Tibial nerve (tissue), 4 donors: ENCODE measurements around the gene ADGRE1. TPM values are rescaled to one million over a fixed set of nuclear protein-coding genes. Genes with fewer than 3 reads are reported as not detected.

ENCODE experiments used
- DNase-seq, 2 donors: peaks; one replicate each; pipeline ENCODE4 v3.0.0-alpha.2; 2019; ENCODE audit warnings: low spot score in 2 of 2
- H3K27ac ChIP-seq, 4 donors: fragments of 200-600 bp; sonication (generic) in 3 of 4; one replicate each; pipeline ENCODE4 v1.5.1; 2017 to 2019; ENCODE audit warnings: mild to moderate bottlenecking in 1 of 4
- H3K27me3 ChIP-seq, 2 donors: fragments of 200-600 bp; sonication (generic) in 1 of 2; one replicate each; pipeline versions ENCODE4 v1.5.1 to v1.6.0; 2017 to 2019
- H3K36me3 ChIP-seq, 3 donors: fragments of 200-600 bp; sonication (generic); one replicate each; pipeline ENCODE4 v1.5.1; 2018 to 2019
- H3K4me1 ChIP-seq, 4 donors: fragments of 200-600 bp; sonication (generic) in 3 of 4; one replicate each; pipeline ENCODE4 v1.5.1; 2017 to 2019
- H3K4me3 ChIP-seq, 4 donors: fragments of 200-600 bp; sonication (generic) in 3 of 4; one replicate each; pipeline ENCODE4 v1.5.1; 2017 to 2019; ENCODE audit warnings: mild to moderate bottlenecking in 1 of 4, moderate library complexity in 1 of 4
- H3K9me3 ChIP-seq, 4 donors: fragments of 200-600 bp; sonication (generic) in 3 of 4; one replicate each; pipeline ENCODE4 v1.5.1; 2017 to 2019
- CTCF ChIP-seq, 5 experiments: fragments of 200-600 bp in 3 of 5; fragments of 450-650 bp in 2 of 5; sonication (generic) in 3 of 5; IDR thresholded peaks; one replicate each; pipeline ENCODE4 v1.5.1; 2016 to 2019; ENCODE audit warnings: antibody characterized with exemption in 5 of 5, mild to moderate bottlenecking in 3 of 5, moderate library complexity in 2 of 5
- EP300 ChIP-seq, 2 donors: sonication (generic); formaldehyde crosslinking; IDR thresholded peaks; one replicate each; pipeline ENCODE4 v1.6.1; 2017; ENCODE audit warnings: antibody characterized with exemption in 2 of 2, mild to moderate bottlenecking in 1 of 2
- POLR2A ChIP-seq, 2 donors: fragments of 450-650 bp; IDR thresholded peaks; one replicate each; pipeline ENCODE4 v1.6.1; 2017; ENCODE audit warnings: antibody characterized with exemption in 2 of 2, mild to moderate bottlenecking in 2 of 2, moderate library complexity in 2 of 2
- WGBS, 2 donors: methylation state at CpG; one replicate each; pipeline ENCODE4 v1.1.5; 2018; 5-methylcytosine and 5-hydroxymethylcytosine counted together
- total RNA-seq, 4 donors: library from RNA; depleted of rRNA; stranded (reverse); fragments of >200 nt; gene quantifications; one replicate each; pipeline ENCODE4 v1.1.0, GENCODE V29; 2016

The ADGRE1 gene
- total RNA-seq, 4 donors from 2014 or later, result 0.20 to 1.7 (median 0.21) TPM; not detected in 1

- Histone ChIP-seq H3K27me3 (no peaks in the 10 kb centered on the region), H3K4me1 (no peaks in the 10 kb centered on the region), H3K27ac (no peak overlapping the region), H3K9me3 (peaks cover 0 to 39% (median 0%) of the 10 kb centered on the region in 4 donors), H3K36me3 (no peaks in the 10 kb centered on the region), H3K4me3 (no peak overlapping the region)
- TF ChIP-seq POLR2A (IDR thresholded peaks at IDR 0.05), result no peak
- no peak for TF ChIP-seq EP300 (IDR thresholded peaks at IDR 0.05)
- TF ChIP-seq CTCF (IDR thresholded peaks at IDR 0.05), result no peak
- DNase-seq, result no peak
- 76 to 86% methylated on average over 2 of the region's 2 CpGs for WGBS, 2 donors
Observed at GRCh38 chr19:6875218-6875617, 12.2 kb upstream of the ADGRE1 start.

GRCh38 chr19:6876748-6877147 is 10.6 kb upstream of the ADGRE1 start:
- WGBS, 2 donors, result 54 to 73% methylated on average over 7 of the region's 7 CpGs
- no peak for DNase-seq
- H3K36me3 ChIP-seq, result no peaks in the 10 kb centered on the region
- peaks cover 0 to 35% (median 0%) of the 10 kb centered on the region in 4 donors for H3K9me3 ChIP-seq
- H3K4me1 ChIP-seq, result no peaks in the 10 kb centered on the region
- TF ChIP-seq CTCF (IDR thresholded peaks at IDR 0.05), result no peak
- TF ChIP-seq POLR2A (IDR thresholded peaks at IDR 0.05), result no peak
- H3K27me3 ChIP-seq, result no peaks in the 10 kb centered on the region
- H3K27ac ChIP-seq, result no peak overlapping the region
- no peak overlapping the region for H3K4me3 ChIP-seq

GRCh38 chr19:6877766-6878165 is 9.6 kb upstream of the ADGRE1 start:
- H3K27me3 ChIP-seq, result no peaks in the 10 kb centered on the region

GRCh38 chr19:6886277-6886897 is 992 bp upstream of the ADGRE1 start:
- TF ChIP-seq POLR2A (IDR thresholded peaks at IDR 0.05) (no peak), EP300 (IDR thresholded peaks at IDR 0.05) (no peak), CTCF (IDR thresholded peaks at IDR 0.05) (no peak)
- WGBS, 2 donors, result 63 to 66% methylated on average over 7 of the region's 7 CpGs
- no peak for DNase-seq
- Histone ChIP-seq H3K27ac (no peak overlapping the region), H3K4me1 (no peaks in the 10 kb centered on the region), H3K9me3 (peaks cover 0 to 27% (median 0%) of the 10 kb centered on the region in 4 donors), H3K4me3 (no peak overlapping the region), H3K27me3 (no peaks in the 10 kb centered on the region), H3K36me3 (no peaks in the 10 kb centered on the region)

More at GRCh38 chr19:6877766-6878165, 9.6 kb upstream of the ADGRE1 start:
- TF ChIP-seq CTCF (IDR thresholded peaks at IDR 0.05) (no peak), EP300 (IDR thresholded peaks at IDR 0.05) (no peak), POLR2A (IDR thresholded peaks at IDR 0.05) (no peak)
- no peak overlapping the region for H3K27ac ChIP-seq
- WGBS, 2 donors, result 84 to 88% methylated on average over 4 of the region's 4 CpGs
- H3K4me3 ChIP-seq, result no peak overlapping the region
- DNase-seq, result no peak
- H3K4me1 ChIP-seq, result no peaks in the 10 kb centered on the region
- H3K9me3 ChIP-seq, result peaks cover 0 to 26% (median 0%) of the 10 kb centered on the region in 4 donors
- H3K36me3 ChIP-seq, result no peaks in the 10 kb centered on the region

- no peak overlapping the region for H3K4me3 ChIP-seq
- TF ChIP-seq POLR2A (IDR thresholded peaks at IDR 0.05), result no peak
- TF ChIP-seq CTCF (IDR thresholded peaks at IDR 0.05), result no peak
- TF ChIP-seq EP300 (IDR thresholded peaks at IDR 0.05), result no peak
- peaks cover 0 to 27% (median 0%) of the 10 kb centered on the region in 4 donors for H3K9me3 ChIP-seq
- H3K36me3 ChIP-seq, result no peaks in the 10 kb centered on the region
- DNase-seq, result no peak
- H3K27ac ChIP-seq, result no peak overlapping the region
- whole genome bisulfite sequencing, 2 donors, result 92 to 94% methylated on average over 2 of the region's 2 CpGs
- H3K4me1 ChIP-seq, result no peaks in the 10 kb centered on the region
- no peaks in the 10 kb centered on the region for H3K27me3 ChIP-seq
Observed at GRCh38 chr19:6888967-6889366, 1.6 kb downstream of the ADGRE1 start.
